ENCODE measurements around the gene KCNT2. TPM values are rescaled to one million over a fixed set of nuclear protein-coding genes. Genes with fewer than 3 reads are reported as not detected.

Gene KCNT2
- total RNA-seq, 4 donors from 2014 or later, result 3.7 to 18.5 (median 6.5) TPM

DNA sequence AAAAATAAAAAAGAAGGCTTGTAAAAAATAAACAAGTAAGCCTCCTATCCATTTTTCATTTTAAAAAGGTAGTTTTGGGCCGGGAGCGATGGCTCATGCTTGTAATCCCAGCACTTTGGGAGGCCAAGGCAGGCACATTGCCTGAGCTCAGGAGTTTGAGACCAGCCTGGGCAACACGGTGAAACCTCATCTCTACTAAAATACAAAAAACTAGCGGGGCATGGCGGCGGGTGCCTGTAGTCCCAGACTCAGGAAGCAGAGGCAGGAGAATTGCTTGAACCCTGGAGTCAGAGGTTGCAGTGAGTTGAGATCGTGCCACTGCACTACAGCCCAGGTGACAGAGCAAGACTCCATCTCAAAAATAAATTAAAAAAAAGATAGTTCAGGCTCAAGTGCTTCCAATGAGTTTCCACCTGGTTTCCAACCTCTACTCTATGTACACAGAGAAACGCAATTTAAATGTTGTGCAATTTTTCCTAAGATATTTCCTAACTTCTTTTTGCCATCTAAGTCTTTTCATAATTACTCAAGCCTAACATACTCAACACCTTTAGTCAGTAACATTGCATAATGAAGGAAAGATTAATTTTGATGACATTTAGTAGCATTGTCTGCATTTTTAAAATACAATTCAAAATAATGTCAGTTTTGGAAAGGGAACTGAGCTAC lies 106.3 kb downstream of the KCNT2 start:
- DNase-seq, result peak in 1 of 2 donors; percentile 4
- no peak overlapping the region for H3K4me3 ChIP-seq (replicated peaks in 1 of 3)
- no peak overlapping the region for H3K27ac ChIP-seq
- H3K4me1 ChIP-seq, result peaks cover 0 to 7% of the 10 kb centered on the region in 2 donors
- TF ChIP-seq, protein P1, sequence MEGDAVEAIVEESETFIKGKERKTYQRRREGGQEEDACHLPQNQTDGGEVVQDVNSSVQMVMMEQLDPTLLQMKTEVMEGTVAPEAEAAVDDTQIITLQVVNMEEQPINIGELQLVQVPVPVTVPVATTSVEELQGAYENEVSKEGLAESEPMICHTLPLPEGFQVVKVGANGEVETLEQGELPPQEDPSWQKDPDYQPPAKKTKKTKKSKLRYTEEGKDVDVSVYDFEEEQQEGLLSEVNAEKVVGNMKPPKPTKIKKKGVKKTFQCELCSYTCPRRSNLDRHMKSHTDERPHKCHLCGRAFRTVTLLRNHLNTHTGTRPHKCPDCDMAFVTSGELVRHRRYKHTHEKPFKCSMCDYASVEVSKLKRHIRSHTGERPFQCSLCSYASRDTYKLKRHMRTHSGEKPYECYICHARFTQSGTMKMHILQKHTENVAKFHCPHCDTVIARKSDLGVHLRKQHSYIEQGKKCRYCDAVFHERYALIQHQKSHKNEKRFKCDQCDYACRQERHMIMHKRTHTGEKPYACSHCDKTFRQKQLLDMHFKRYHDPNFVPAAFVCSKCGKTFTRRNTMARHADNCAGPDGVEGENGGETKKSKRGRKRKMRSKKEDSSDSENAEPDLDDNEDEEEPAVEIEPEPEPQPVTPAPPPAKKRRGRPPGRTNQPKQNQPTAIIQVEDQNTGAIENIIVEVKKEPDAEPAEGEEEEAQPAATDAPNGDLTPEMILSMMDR (IDR thresholded peaks at IDR 0.05), result no peak
- TF ChIP-seq POLR2A (IDR thresholded peaks at IDR 0.05), result no peak
- intact Hi-C loops (cut with DNase I), result no loop called here
- 79 to 84% methylated on average over 8 of the region's 8 CpGs for WGBS, 2 donors
- no peaks in the 10 kb centered on the region for H3K36me3 ChIP-seq
- H3K9me3 ChIP-seq, result peaks cover 3% of the 10 kb centered on the region
- no peaks in the 10 kb centered on the region for H3K27me3 ChIP-seq

DNA sequence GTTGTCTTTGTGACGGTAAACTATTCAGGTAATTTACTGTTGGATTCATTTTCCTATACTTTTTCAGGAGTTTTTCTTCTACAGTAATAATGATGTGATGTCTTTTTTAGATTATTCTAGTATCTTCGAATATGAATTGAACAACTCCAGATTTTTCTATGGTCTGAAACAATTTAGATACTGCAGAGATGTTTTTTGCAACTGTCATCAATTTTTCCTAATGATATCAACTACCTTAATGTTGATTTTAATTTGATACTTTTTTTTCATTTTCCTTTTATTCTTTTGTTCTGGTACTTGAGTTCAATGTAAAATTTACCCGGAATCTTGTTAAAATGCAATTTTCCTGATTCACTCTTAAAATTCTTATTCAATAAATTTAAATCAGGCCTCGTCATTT lies 110.4 kb downstream of the KCNT2 start:
- TF ChIP-seq, protein P1 (IDR thresholded peaks at IDR 0.05), result no peak
- no peak for TF ChIP-seq POLR2A (IDR thresholded peaks at IDR 0.05)
- Histone ChIP-seq H3K36me3 (no peaks in the 10 kb centered on the region), H3K27me3 (no peaks in the 10 kb centered on the region), H3K4me1 (peaks cover 0 to 7% of the 10 kb centered on the region in 2 donors), H3K27ac (no peak overlapping the region), H3K9me3 (no peaks in the 10 kb centered on the region), H3K4me3 (replicated peaks in 1 of 3) (no peak overlapping the region)
- no peak for DNase-seq
- intact Hi-C loops (cut with DNase I), result no loop called here
- 95 to 98% methylated on average over 4 of the region's 4 CpGs for WGBS, 2 donors

DNA sequence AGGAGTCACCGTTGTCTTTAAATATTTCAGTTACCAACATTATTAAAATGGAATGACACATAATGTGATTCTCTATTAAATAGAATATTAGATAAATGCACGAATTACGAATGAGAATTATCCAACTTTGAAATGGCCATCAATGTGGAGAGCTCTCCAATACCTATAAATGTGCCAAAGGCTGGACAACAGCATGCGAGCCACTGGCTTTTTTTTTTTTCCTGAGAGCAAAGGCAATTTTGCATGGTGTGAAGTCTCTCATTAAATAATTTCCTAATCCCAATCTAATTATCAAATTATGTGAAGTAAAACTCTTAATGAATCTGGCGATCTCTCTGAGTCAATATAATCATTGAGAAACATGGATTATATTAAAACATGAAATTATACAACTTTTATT lies 113.5 kb downstream of the KCNT2 start:
- Histone ChIP-seq H3K4me1 (no peaks in the 10 kb centered on the region), H3K27me3 (no peaks in the 10 kb centered on the region), H3K9me3 (no peaks in the 10 kb centered on the region), H3K27ac (no peak overlapping the region), H3K4me3 (replicated peaks in 1 of 3) (no peak overlapping the region), H3K36me3 (no peaks in the 10 kb centered on the region)
- intact Hi-C loops (cut with DNase I), result no loop called here
- DNase-seq, result no peak
- 95 to 96% methylated on average over 5 of the region's 5 CpGs for WGBS, 2 donors
- no peak for TF ChIP-seq POLR2A (IDR thresholded peaks at IDR 0.05)
- TF ChIP-seq, protein P1 (IDR thresholded peaks at IDR 0.05), result no peak

DNA sequence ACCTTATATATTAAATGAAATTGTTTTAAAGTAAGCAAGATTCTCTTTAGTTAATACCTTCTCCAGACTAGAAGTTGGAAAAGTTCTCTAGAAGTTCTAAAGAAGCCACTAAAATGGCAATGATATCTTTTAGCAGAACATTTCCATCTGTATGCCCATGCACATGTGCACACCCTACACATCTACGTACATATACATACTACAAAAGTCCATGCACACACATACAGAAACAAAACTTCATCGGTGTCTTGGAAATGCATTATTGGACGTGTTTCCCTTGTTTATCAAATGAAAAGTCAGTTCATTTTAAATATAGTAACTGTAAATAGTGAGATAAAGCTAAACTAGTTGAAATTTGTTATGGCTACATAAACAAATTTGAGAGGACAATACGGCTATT lies 114.4 kb downstream of the KCNT2 start:
- TF ChIP-seq, protein P1 (IDR thresholded peaks at IDR 0.05), result no peak
- no peak for TF ChIP-seq POLR2A (IDR thresholded peaks at IDR 0.05)
- H3K27ac ChIP-seq, result no peak overlapping the region
- no peaks in the 10 kb centered on the region for H3K9me3 ChIP-seq
- 94 to 95% methylated on average over 4 of the region's 4 CpGs for WGBS, 2 donors
- H3K27me3 ChIP-seq, result no peaks in the 10 kb centered on the region
- no peaks in the 10 kb centered on the region for H3K36me3 ChIP-seq
- DNase-seq, result no peak
- H3K4me3 ChIP-seq (replicated peaks in 1 of 3), result no peak overlapping the region
- H3K4me1 ChIP-seq, result no peaks in the 10 kb centered on the region
- intact Hi-C loops (cut with DNase I), result no loop called here

DNA sequence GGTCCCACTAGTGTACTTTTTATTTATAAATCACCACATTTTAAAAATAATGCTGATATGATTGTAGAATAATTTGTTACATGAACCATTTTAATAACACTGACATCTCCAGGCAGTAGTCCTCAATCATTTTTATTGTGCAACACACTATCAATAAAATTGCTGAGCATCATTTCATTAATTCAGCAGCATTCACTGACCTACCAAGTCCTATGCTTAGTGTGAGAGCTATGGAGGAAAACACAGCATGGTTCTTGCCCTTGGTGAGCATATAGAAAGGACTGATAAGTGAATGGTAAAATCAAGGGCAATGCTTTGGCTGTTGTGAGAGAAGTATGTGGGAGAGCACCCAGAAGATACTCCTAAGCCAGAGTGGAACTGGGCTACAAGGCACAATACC lies 119.7 kb downstream of the KCNT2 start:
- Histone ChIP-seq H3K9me3 (no peaks in the 10 kb centered on the region), H3K4me3 (replicated peaks in 1 of 3) (no peak overlapping the region), H3K36me3 (no peaks in the 10 kb centered on the region), H3K27ac (no peak overlapping the region), H3K27me3 (no peaks in the 10 kb centered on the region), H3K4me1 (no peaks in the 10 kb centered on the region)
- DNase-seq, result no peak
- intact Hi-C loops (cut with DNase I), result no loop called here
- TF ChIP-seq, protein P1 (IDR thresholded peaks at IDR 0.05), result no peak
- TF ChIP-seq POLR2A (IDR thresholded peaks at IDR 0.05), result no peak

Data from thyroid gland (tissue), 4 donors.